Stimulated activated CD8-positive, alpha-beta memory T cell treated with anti-CD3 and anti-CD28 coated beads, Interleukin-15, amount 100 ng/mL, for 48 hours (primary cell): ENCODE measurements around the gene PPP1CA.

Experiments
- DNase-seq, 2 donors: peaks; one replicate each; pipeline ENCODE4 v3.0.0-alpha.2; 2020; ENCODE audit warnings: low read depth in 2 of 2

The PPP1CA gene

DNA sequence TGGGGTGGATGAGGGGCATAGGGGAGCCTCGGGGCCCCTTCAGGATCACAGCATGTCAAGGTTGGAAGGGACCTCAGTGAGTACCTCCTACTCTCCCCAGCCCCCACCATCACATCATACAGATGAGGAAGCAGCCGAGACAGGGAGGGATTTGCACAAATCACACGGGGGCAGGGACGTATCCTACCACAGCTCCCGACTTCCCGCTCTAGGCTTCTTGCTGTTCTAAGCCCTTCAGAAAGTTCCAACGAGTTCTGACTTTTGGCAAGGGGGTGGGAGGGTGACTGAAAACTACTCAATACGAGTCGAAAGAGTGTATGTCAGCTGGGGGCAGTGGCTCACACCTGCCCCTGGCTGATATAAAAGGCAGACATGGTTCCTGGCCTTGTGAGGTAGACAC, 14.6 kb downstream of the PPP1CA start:
- DNase-seq: no peak

DNA sequence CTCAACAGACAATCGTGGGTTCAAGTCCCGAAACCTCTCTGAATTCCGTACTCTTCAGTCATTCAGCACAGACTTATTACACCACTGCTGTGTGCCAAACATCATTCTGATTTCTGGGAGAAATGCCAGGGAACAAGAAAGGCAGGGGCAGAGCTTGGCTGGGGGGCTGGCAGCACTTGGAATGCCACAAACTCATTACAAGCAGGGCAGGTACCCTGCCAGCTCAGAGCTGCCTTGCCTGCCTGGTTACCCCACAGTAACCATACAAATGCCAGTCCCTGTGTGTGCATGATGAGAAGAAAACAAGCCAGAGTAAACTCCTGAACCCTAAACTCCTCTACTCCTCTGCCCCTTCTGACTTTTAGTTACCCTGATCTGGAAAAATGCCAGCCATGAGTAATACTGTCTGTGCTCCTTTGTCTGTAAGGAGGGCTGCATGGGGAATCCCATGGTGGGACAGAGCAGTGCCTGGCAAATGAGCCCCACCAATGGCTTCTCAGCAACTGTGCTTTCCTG, 16.7 kb downstream of the PPP1CA start:
- no peak for DNase-seq

DNA sequence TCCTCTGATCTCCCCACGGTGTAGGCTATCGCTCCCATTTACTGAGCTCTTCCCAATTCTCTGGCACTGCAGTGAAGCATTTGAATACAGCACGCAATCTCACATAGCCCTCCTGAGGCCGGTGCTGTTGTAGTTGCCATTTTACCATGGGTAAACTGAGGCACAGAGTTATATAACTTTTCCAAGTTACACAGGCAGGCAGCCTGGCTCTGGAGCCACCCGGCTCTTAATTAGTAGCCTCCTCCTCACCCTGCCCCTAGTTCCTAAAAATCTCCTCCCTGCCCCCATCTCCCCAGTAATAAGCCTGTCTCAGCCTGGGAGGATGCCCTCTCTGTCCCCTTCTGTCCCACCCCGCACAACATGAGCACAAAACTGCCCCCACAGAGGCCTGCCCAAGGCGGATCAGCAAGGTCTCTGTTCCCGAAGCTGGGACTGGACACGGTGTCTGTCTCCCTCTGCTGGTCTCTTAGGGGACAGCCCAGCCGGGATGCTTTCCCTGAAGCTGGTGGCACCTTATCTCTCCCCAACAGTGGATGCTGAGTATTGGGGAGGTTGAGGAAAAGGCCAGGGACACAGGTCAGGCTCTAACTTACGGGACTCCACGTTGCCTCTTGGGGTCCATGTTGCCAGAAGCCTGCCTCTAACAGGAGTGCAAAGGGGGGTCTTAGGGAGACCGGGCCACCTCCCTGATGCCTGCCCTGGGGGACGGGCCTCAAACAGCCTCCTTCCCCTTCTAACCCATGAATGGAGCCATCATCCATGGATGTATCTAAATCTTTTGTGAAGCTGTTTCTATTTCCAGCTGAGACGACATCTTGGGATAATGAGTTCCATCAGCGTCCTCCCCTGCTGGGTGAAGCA, 19.2 kb downstream of the PPP1CA start:
- DNase-seq: peak; percentile 61 to 71

- DNase-seq: no peak
Measured at GRCh38 chr11:67381244-67381972, 20.2 kb downstream of the PPP1CA start.

GRCh38 chr11:67379061-67380058, 22.3 kb downstream of the PPP1CA start:
- no peak for DNase-seq

DNA sequence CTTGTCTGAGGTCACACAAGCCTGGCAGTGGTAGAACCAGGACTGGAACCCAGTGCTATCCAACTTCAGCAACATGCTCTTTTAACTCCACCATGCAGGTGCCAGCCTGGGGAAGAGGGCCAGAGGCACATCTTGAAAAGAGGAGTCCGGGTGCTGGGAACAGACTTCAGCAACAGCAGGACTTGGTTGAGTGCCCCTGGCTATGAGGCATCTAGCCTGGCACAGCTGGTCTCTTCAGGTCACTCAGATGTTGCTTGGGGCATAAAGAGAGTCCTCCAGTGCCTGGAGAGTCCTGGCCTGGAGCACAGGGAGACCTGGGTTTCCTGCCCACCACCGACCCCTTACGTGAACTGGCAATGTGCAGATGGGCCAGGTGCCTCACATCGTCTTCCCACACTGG, 23.1 kb downstream of the PPP1CA start:
- DNase-seq: no peak

- DNase-seq: no peak
Measured at GRCh38 chr11:67376873-67377808, 24.5 kb downstream of the PPP1CA start.

DNA sequence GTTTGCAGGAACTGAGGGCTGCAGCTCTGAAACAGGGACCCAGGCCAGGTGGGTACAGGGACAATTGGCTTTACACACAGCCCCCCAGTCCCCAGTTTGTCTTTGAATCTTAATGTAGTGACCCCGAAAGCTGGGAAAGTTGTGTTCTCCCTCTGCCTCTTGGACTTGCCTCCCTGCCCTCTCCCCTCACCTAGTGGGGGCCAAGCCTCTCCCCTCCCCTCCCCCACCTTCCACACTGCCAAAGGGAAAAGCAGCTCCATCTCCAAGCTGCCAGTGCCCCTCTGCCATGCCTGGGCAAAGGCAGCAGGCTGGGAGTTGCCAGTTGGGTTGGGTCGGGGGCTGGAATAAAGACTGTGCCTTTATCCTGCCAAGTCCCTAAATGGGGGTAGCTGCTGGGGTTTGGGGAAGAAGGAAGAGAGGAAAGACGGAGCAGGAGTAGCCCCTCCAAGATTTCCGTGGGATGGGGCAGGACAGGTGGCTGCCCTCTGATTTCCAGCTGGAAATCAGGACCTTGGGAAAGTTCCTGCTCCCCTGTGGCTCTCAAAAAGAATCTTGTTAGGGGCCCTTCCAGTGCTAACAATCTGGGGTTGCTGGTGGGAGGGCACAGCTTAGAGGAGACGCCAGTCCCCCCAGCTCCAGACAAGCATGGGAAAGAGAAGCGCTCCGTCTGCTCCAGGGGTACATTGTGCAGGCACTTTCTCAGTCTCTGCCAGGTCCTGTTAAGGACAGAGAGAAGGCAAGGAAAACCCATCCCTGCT, 25.4 kb downstream of the PPP1CA start:
- DNase-seq: no peak

- no peak for DNase-seq
Measured at GRCh38 chr11:67375320-67376055, 26.2 kb downstream of the PPP1CA start.

GRCh38 chr11:67374571-67375281, 26.9 kb downstream of the PPP1CA start:
- DNase-seq: no peak

GRCh38 chr11:67373648-67374570, 27.7 kb downstream of the PPP1CA start:
- peak; percentile 28 to 59 for DNase-seq

DNA sequence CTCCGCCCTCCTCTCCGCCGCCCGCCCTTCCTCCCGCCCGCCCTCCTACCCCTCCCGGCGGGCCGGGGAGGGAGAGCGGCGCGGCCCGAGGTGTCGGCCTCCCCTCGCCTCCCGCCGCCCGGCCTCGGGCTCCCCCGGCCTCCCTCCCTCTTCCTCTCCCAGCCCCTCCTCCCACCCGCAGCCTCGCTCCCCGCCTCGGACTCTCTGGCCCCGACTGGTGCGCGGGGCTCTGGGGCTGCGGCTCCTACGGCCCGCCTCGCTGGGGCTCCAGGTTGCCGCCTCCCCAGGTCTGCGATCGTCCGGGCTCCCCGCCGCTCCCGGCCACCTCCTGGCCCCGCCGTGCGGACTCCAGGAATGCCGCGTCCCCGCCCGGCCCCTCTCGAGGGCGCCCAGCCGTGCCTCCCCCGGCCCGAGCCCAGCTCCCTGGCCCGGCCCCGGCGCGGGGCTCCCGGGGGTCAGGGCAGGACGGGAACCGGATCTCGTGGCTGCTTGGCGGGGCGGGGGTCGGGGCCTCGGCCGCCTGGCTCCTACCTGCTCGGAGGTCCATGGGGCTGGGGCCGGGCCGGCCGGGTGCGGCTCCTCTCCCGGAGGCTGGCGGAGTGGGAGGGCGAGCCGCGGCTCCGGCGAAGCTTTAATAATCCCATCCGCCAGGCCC, 28.5 kb downstream of the PPP1CA start, which contains the start of gene CLCF1:
CLCF1 (minus strand) TSS at position 606 of the 655 bp plus-strand sequence; CDS start at position 547, 59 bp downstream.
- DNase-seq: no peak

- no peak for DNase-seq
Measured at GRCh38 chr11:67372321-67372992, 29.2 kb downstream of the PPP1CA start.

- DNase-seq: no peak
Measured at GRCh38 chr11:67371911-67372320, 29.7 kb downstream of the PPP1CA start.

DNA sequence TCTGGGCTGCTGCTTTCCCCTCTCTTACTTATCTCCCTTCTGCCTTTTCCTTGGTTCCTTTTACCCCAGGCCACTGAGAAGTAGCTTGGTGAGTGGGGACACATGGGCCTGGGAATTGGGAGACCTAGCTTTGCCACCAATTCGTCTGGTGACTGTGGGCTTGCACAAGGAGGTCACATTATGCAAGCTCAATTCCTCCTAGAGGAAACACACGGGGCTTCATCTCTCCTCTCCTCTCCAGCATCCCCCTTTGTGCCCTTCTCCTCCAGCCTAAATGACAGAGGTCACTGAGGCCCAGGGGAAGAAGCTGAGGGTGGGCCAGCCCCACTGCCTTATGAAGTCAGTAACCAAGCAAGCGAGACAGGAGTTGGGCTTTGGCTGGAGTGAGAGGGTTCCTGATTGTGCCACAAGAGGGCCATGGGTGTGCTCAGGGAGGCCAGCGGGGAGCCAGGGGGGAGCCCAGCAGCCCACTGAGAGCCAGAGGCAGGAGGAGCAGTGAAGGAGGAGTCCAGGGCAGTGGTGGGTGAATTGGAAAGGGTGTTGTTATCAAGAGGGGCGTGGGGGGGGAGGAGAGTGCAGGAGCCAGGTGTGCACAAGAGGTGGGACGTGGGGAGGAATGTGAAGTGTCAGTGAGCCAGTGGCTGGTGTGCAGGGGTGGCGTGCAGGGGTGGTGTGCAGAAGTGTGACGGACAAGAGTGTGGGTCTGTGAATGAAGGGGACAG, 30.3 kb downstream of the PPP1CA start:
- no peak for DNase-seq
